Effector memory CD8-positive, alpha-beta T cell (primary cell): ENCODE data around the gene FUT2.

ENCODE experiments used
- ATAC-seq: fragments of 150-1000 bp; cut with Tn5 transposase; replicated peaks from 2 replicates; pipeline ENCODE4 v1.10.0; 2021; ENCODE audit warnings: mild to moderate bottlenecking, moderate library complexity
- DNase-seq, 3 experiments: peaks; one replicate each; pipeline ENCODE4 v3.0.0; 2021
- H3K27ac Mint-ChIP-seq, 2 donors: one replicate each; pipeline ENCODE4 v1.8.0; 2022; ENCODE audit warnings: mild to moderate bottlenecking in 2 of 2, mixed read lengths in 2 of 2, moderate library complexity in 2 of 2
- H3K27me3 Mint-ChIP-seq, 2 donors: one replicate each; pipeline ENCODE4 v1.8.0; 2022; ENCODE audit warnings: mixed read lengths in 2 of 2
- H3K36me3 Mint-ChIP-seq: one replicate; pipeline ENCODE4 v1.8.0; 2022; ENCODE audit warnings: mild to moderate bottlenecking, moderate library complexity, mixed read lengths; ENCODE audit not compliant: insufficient read depth
- H3K4me1 Mint-ChIP-seq, 2 donors: one replicate each; pipeline ENCODE4 v1.8.0; 2022; ENCODE audit warnings: low read depth in 2 of 2, mixed read lengths in 2 of 2
- H3K4me3 Mint-ChIP-seq, 2 donors: one replicate each; pipeline ENCODE4 v1.8.0; 2022; ENCODE audit warnings: mild to moderate bottlenecking in 2 of 2, mixed read lengths in 2 of 2, moderate library complexity in 2 of 2
- H3K9me3 Mint-ChIP-seq, 2 donors: one replicate each; pipeline ENCODE4 v1.8.0; 2022; ENCODE audit warnings: mixed read lengths in 2 of 2

Gene FUT2

DNA sequence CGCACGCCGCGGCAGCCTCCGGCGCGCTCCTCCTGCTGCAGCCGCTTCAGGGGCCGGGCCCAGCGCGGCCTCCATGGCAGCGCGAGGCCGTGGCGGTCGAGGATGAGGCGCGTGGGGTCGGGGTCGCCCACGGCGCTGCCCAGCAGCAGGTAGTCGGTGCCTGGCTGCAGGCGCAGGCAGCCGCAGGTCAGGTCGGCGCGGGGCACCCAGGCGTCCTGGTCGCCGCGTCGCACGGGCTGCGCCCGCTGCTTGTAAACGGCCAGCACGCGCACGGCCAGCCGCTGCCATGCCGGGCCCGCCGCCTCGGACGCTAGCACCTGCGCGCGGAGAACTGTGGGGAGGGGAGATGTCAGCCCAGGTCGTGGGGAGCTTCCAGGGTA lies 34.1 kb upstream of the FUT2 start:
- no peak for ATAC-seq
- Mint-ChIP-seq H3K36me3 (peaks cover 4% of the 10 kb centered on the region), H3K27ac (no peak overlapping the region), H3K27me3 (peaks cover 0 to 4% of the 10 kb centered on the region in 2 donors), H3K4me1 (peaks cover 6 to 7% of the 10 kb centered on the region in 2 donors), H3K4me3 (no peak overlapping the region), H3K9me3 (no peaks in the 10 kb centered on the region)
- DNase-seq, result no peak

DNA sequence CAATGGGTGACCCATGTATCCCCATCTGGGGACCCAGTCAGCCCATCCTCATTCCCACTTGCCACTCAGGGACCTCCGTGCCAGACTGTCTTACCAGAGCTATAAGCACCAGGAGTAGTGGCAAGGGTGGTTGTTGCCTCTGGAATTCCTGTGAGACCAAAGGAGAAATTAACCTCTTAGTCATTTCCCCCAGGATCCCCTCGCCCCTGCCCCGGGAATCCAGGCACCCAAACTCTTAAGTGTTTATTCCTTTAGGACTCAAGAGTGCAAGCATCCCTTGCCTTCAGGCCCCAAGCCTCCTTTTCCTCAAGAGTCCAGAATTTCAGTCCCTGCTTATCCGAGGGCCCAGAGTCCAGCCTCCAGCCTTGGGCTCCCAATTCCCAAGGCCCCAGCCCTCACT lies 32.1 kb upstream of the FUT2 start:
- no peak for ATAC-seq
- peaks cover 6 to 7% of the 10 kb centered on the region in 2 donors for H3K4me1 Mint-ChIP-seq
- peaks cover 8% of the 10 kb centered on the region for H3K36me3 Mint-ChIP-seq
- no peak overlapping the region for H3K4me3 Mint-ChIP-seq
- H3K27me3 Mint-ChIP-seq, result no peaks in the 10 kb centered on the region
- no peak for DNase-seq
- H3K9me3 Mint-ChIP-seq, result no peaks in the 10 kb centered on the region
- no peak overlapping the region for H3K27ac Mint-ChIP-seq

DNA sequence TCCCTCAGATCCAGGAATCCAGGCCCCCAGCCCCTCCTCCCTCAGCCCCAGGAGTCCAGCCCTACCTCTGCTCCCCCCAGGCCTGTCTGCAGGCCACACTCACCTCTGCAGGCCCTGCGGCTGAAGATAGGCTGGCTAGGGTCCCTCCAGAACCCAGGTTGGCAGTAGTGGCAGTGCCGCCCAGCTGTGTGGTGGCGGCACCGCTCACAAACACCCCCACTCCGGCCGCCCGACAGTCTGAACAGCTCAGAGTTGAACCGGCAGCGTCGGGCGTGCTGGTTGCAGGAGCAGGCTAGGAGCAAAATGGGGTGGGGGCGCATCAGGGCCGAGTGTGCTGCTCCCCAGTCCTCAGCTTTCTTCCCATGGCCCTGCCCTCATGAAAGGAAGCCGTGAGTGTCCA lies 31.3 kb upstream of the FUT2 start:
- Mint-ChIP-seq H3K27ac (no peak overlapping the region), H3K4me1 (peaks cover 6 to 7% of the 10 kb centered on the region in 2 donors), H3K27me3 (no peaks in the 10 kb centered on the region), H3K9me3 (peaks cover 0 to 1% of the 10 kb centered on the region in 2 donors), H3K36me3 (peaks cover 13% of the 10 kb centered on the region), H3K4me3 (no peak overlapping the region)
- no peak for DNase-seq
- ATAC-seq, result no peak

DNA sequence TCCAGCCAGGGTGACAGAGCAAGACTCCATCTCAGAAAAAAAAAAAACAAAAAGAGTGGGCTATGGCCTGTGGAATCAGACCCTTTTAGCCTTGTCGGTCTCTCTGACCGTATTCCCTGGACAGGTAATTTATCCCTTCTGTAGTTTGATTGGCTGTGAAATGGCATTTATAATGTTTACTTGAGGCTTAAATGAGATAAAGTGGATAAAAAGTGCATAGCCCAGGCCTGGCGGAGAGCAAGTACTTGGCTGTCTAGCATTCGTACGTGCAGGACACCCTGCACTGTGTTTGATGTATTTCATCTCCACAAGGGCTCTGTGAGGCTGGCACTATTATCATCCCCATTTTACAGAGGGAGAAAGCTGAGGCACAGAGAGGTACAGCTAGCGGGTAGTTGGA lies 30.0 kb upstream of the FUT2 start:
- Mint-ChIP-seq H3K9me3 (peaks cover 0 to 1% of the 10 kb centered on the region in 2 donors), H3K4me3 (no peak overlapping the region), H3K4me1 (peaks cover 5% of the 10 kb centered on the region in 2 donors), H3K27me3 (no peaks in the 10 kb centered on the region), H3K36me3 (peaks cover 19% of the 10 kb centered on the region), H3K27ac (no peak overlapping the region)
- ATAC-seq (no peak), DNase-seq (no peak)

DNA sequence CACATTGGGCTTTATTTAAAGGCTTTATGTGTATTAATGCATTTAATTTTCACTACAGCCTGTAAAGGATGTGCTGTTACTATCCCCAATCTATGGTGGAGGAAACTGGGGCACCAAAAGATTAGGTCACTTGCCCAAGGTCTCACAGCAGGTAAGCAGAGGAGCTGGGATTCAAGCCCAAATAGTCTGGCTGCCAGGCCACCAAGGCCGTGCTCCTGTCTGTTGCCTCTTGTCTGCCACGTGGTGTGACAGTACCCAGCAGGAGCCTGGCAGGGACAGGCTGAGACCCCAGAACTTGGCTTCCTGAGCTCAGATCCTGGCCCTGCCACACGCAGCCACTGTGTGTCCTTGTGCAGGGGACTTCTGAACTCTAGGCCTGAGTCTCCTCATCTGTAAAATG lies 27.4 kb upstream of the FUT2 start:
- Mint-ChIP-seq H3K9me3 (peaks cover 0 to 1% of the 10 kb centered on the region in 2 donors), H3K4me3 (no peak overlapping the region), H3K4me1 (no peaks in the 10 kb centered on the region), H3K36me3 (peaks cover 15% of the 10 kb centered on the region), H3K27ac (no peak overlapping the region), H3K27me3 (no peaks in the 10 kb centered on the region)
- ATAC-seq (no peak), DNase-seq (no peak)

DNA sequence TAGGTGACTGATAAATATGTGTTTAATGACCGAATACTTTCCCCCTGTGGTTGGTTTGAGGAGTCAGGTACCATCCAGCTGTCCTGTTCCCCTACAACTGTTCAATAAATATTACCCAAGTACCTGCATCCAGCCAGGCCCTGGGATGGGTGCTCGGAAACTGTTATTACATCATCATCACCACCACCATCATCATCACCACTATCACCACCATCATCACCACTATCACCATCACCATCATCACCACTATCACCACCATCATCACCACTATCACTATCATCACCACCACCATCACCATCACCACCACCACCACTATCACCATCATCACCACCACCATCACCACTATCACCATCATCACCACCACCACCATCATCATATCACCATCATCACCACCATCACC lies 27.0 kb upstream of the FUT2 start:
- peaks cover 0 to 1% of the 10 kb centered on the region in 2 donors for H3K9me3 Mint-ChIP-seq
- no peaks in the 10 kb centered on the region for H3K4me1 Mint-ChIP-seq
- ATAC-seq, result no peak
- no peak overlapping the region for H3K27ac Mint-ChIP-seq
- no peak overlapping the region for H3K4me3 Mint-ChIP-seq
- no peaks in the 10 kb centered on the region for H3K27me3 Mint-ChIP-seq
- DNase-seq, result no peak
- peaks cover 15% of the 10 kb centered on the region for H3K36me3 Mint-ChIP-seq

- H3K4me1 Mint-ChIP-seq, result peaks cover under 1 to 1% of the 10 kb centered on the region in 2 donors
- H3K36me3 Mint-ChIP-seq, result peaks cover 15% of the 10 kb centered on the region
- no peak for DNase-seq
- H3K27me3 Mint-ChIP-seq, result no peaks in the 10 kb centered on the region
- no peak overlapping the region for H3K4me3 Mint-ChIP-seq
- H3K9me3 Mint-ChIP-seq, result peaks cover 0 to 1% of the 10 kb centered on the region in 2 donors
- peak overlapping the region; percentile 23 to 47 for H3K27ac Mint-ChIP-seq
- no peak for ATAC-seq
Observed at GRCh38 chr19:48669903-48670668, 25.7 kb upstream of the FUT2 start.

- no peak for ATAC-seq
Observed at GRCh38 chr19:48670699-48671445, 24.9 kb upstream of the FUT2 start.

DNA sequence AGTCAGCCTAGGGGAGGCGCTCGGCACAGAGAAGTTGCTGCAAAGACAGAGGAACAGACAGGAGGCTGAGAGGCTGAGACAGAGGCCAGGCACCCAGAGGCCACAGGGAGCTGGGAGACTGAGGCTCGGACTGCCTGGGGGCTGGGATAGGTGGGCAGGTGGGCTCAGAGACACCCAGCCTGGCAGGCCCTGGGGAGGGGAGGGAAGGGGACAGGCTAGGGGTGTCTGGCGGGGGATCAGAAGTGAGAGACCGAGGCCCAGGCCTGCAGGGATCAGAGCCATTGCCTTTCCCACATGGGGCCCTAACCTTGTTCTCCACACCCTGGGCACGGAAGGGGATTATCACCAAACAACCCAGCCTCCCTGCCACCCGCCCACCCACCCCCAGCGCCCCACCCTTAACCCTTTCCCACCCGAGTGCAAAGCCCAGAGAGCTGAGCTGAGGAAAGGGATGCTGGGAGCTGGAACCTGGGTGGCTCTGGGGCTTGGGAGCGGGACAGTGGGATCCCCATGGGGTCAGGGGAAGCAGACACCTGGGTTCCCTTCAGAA lies 24.2 kb upstream of the FUT2 start:
- Mint-ChIP-seq H3K9me3 (peaks cover 0 to 1% of the 10 kb centered on the region in 2 donors), H3K27ac (no peak overlapping the region), H3K36me3 (peaks cover 15% of the 10 kb centered on the region), H3K4me3 (no peak overlapping the region), H3K27me3 (no peaks in the 10 kb centered on the region), H3K4me1 (peaks cover 5 to 6% of the 10 kb centered on the region in 2 donors)
- no peak for ATAC-seq
- no peak for DNase-seq

More at GRCh38 chr19:48670699-48671445, 24.9 kb upstream of the FUT2 start:
- no peak for DNase-seq
- Mint-ChIP-seq H3K4me3 (no peak overlapping the region), H3K4me1 (peaks cover 5 to 6% of the 10 kb centered on the region in 2 donors), H3K9me3 (peaks cover 0 to 1% of the 10 kb centered on the region in 2 donors), H3K27ac (no peak overlapping the region), H3K36me3 (peaks cover 15% of the 10 kb centered on the region), H3K27me3 (no peaks in the 10 kb centered on the region)

GRCh38 chr19:48672994-48673393 lies 22.8 kb upstream of the FUT2 start, which contains the start of gene NTN5:
TSS of gene NTN5 (minus strand) at chr19:48673017. CDS start at chr19:48670986, 2,031 bp downstream.
- no peak for ATAC-seq

DNA sequence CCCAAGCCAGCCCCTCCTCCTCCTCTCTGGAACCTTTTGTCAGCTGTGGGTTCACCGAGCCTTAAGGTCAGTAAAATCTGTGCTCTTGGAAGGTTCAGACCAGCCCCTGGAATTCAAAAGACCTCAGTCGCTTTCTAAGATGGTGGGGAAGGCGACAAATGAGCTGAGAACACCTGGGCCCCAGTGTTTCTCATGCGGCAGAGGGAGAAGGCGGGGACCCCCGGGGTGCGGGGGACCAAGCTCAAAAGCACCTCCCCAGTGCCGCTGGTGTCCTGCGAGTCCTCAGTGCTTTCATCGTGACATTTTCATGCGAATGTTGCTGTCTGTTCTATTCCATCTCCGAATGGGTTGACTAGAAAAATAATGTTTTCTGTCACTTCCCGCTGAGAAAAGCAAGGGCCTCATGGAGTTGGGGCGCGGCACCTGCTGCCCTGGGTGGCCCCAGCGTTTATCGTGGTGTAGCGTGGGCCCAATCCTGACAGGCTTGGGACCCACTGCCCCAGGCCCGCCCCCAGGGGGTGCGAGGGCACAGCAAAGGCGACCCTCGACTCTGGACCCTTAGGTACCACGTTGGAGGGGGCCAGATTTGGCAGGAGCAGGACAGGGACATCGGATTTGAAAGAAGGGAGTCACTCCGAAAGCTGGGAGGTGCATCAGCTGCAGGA lies 22.2 kb upstream of the FUT2 start:
- no peak for DNase-seq

More at GRCh38 chr19:48672994-48673393, 22.8 kb upstream of the FUT2 start, which contains the start of gene NTN5:
- Mint-ChIP-seq H3K4me1 (peaks cover 5 to 6% of the 10 kb centered on the region in 2 donors), H3K27ac (peak within 1 kb of the TSS in 1 of 2 donors; percentile 29), H3K27me3 (no peaks in the 10 kb centered on the region), H3K9me3 (peaks cover 0 to 1% of the 10 kb centered on the region in 2 donors), H3K36me3 (peaks cover 15% of the 10 kb centered on the region), H3K4me3 (no peak within 1 kb of the TSS)
- no peak for DNase-seq

DNA sequence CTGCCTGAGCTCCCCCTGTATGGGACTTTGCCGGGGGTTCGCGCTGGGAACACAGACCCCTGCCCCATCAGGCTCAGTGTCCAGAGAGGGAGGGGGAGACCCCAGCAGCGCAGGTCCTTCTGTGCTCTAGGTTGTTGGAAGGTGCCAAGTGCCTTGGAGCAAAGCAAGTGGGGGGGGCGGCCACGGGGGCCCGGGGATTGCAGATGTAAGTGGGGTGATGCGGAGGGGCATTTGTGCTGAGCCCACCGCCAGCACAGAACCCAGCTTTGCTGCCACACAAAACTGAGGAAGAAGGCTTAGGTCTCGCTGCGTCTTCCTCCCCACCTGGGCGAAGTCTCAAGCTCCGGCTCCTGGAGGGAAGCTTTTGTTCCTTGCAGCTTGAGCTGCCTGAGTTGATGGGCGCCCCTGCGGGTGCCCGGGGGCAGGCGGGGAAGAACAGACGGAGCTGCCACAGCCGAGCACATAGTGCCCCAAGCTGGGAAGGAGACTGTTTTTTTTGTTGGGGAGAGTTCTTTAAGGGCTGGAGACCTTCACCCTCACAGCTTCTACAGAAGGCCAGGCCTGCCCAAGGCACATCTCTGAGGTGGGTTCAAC lies 21.5 kb upstream of the FUT2 start:
- ATAC-seq (no peak), DNase-seq (no peak)
- H3K36me3 Mint-ChIP-seq, result peaks cover 7% of the 10 kb centered on the region
- peaks cover 5 to 6% of the 10 kb centered on the region in 2 donors for H3K4me1 Mint-ChIP-seq
- H3K9me3 Mint-ChIP-seq, result no peaks in the 10 kb centered on the region
- no peak overlapping the region for H3K27ac Mint-ChIP-seq
- no peak overlapping the region for H3K4me3 Mint-ChIP-seq
- H3K27me3 Mint-ChIP-seq, result no peaks in the 10 kb centered on the region

More for the DNA sequence above, 22.2 kb upstream of the FUT2 start:
- Mint-ChIP-seq H3K4me3 (no peak overlapping the region), H3K9me3 (peaks cover 0 to 1% of the 10 kb centered on the region in 2 donors), H3K27ac (no peak overlapping the region), H3K4me1 (peaks cover 5 to 6% of the 10 kb centered on the region in 2 donors), H3K27me3 (no peaks in the 10 kb centered on the region), H3K36me3 (peaks cover 12% of the 10 kb centered on the region)
- no peak for ATAC-seq
